ENCODE data around the gene IQGAP2. TPM values are rescaled to one million over a fixed set of nuclear protein-coding genes. Genes with fewer than 3 reads are reported as not detected.

The IQGAP2 gene
- total RNA-seq, 1 donor from 2014 or later: 4.0 TPM

DNA sequence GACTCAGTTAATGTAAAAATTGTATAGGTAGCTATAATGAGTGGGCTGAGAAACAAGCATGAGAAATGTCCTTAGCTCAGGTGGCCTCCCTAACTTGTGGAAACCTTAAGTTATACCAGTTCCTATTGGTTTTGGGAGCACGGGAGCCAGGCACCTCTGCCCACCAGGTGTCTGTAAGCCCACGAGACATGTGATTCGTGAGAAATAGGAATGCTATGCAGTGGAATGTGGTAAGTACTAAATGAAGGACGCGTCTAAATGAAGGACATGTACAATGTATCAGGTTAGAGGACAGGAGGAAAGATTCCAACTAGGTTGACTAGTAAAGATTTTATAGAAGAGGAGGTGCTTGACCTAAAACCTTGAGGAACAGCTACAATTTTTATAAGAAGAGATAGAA, 266.2 kb downstream of the IQGAP2 start:
- no peaks in the 10 kb centered on the region for H3K36me3 ChIP-seq (ENCODE audit: control insufficient read depth, insufficient read depth, low read length)
- no peak overlapping the region for H3K4me3 ChIP-seq (ENCODE audit: low read depth, low read length)
- TF ChIP-seq, protein P1, sequence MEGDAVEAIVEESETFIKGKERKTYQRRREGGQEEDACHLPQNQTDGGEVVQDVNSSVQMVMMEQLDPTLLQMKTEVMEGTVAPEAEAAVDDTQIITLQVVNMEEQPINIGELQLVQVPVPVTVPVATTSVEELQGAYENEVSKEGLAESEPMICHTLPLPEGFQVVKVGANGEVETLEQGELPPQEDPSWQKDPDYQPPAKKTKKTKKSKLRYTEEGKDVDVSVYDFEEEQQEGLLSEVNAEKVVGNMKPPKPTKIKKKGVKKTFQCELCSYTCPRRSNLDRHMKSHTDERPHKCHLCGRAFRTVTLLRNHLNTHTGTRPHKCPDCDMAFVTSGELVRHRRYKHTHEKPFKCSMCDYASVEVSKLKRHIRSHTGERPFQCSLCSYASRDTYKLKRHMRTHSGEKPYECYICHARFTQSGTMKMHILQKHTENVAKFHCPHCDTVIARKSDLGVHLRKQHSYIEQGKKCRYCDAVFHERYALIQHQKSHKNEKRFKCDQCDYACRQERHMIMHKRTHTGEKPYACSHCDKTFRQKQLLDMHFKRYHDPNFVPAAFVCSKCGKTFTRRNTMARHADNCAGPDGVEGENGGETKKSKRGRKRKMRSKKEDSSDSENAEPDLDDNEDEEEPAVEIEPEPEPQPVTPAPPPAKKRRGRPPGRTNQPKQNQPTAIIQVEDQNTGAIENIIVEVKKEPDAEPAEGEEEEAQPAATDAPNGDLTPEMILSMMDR (IDR thresholded peaks at IDR 0.05; ENCODE audit: insufficient read depth, low read length, poor library complexity, severe bottlenecking): no peak
- H3K27me3 ChIP-seq (ENCODE audit: control insufficient read depth, insufficient read depth, low read length): no peaks in the 10 kb centered on the region
- DNase-seq (ENCODE audit: low read depth): no peak

- Histone ChIP-seq H3K4me3 (ENCODE audit: low read depth, low read length) (no peak overlapping the region), H3K36me3 (ENCODE audit: control insufficient read depth, insufficient read depth, low read length) (no peaks in the 10 kb centered on the region), H3K27me3 (ENCODE audit: control insufficient read depth, insufficient read depth, low read length) (no peaks in the 10 kb centered on the region)
- no peak for DNase-seq (ENCODE audit: low read depth)
- TF ChIP-seq, protein P1 (IDR thresholded peaks at IDR 0.05; ENCODE audit: insufficient read depth, low read length, poor library complexity, severe bottlenecking): no peak
Observed at GRCh38 chr5:76670508-76670907, 267.4 kb downstream of the IQGAP2 start.

DNA sequence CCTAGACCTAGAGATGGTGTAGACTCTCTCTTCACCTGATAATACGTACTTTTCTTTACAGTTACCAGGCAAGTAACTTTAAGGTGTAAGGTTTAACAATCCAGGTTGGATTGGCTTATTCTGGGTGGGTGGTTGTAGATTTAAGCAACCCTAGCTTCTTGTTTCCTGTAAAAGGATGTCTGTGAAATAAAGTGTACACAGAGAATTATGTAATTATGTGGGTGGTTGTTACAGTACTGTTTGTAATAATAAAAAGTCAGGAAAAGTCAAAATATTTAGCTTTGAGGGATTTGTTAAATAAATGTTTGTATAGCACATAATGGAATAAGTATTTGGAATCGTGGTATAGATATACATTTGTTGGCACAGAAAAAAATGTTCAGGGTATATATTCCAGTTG, 269.2 kb downstream of the IQGAP2 start:
- no peaks in the 10 kb centered on the region for H3K27me3 ChIP-seq (ENCODE audit: control insufficient read depth, insufficient read depth, low read length)
- TF ChIP-seq, protein P1 (IDR thresholded peaks at IDR 0.05; ENCODE audit: insufficient read depth, low read length, poor library complexity, severe bottlenecking): no peak
- H3K4me3 ChIP-seq (ENCODE audit: low read depth, low read length): no peak overlapping the region
- no peak for DNase-seq (ENCODE audit: low read depth)
- H3K36me3 ChIP-seq (ENCODE audit: control insufficient read depth, insufficient read depth, low read length): no peaks in the 10 kb centered on the region

DNA sequence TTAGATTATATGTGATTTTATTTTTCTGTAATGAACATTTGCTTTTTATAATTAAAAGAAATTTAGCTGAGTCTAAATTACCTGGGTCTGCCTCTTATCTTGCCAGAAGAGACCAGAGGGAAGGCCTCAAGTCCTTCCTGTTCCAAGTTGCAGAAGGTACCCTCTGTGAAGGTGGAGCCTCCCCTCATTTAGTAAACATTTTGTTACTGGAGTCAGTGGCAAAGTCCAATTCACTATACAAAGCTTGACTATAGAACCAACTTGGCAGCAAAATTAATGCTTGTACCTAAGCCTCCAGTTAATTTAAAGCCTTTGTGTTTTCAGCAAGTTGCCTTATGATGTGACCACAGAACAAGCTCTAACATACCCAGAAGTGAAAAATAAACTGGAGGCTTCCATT, 270.0 kb downstream of the IQGAP2 start:
- Histone ChIP-seq H3K27me3 (ENCODE audit: control insufficient read depth, insufficient read depth, low read length) (no peaks in the 10 kb centered on the region), H3K36me3 (ENCODE audit: control insufficient read depth, insufficient read depth, low read length) (no peaks in the 10 kb centered on the region), H3K4me3 (ENCODE audit: low read depth, low read length) (no peak overlapping the region)
- no peak for DNase-seq (ENCODE audit: low read depth)
- TF ChIP-seq, protein P1 (IDR thresholded peaks at IDR 0.05; ENCODE audit: insufficient read depth, low read length, poor library complexity, severe bottlenecking): no peak

- H3K27me3 ChIP-seq (ENCODE audit: control insufficient read depth, insufficient read depth, low read length): no peaks in the 10 kb centered on the region
- H3K4me3 ChIP-seq (ENCODE audit: low read depth, low read length): no peak overlapping the region
- TF ChIP-seq, protein P1 (IDR thresholded peaks at IDR 0.05; ENCODE audit: insufficient read depth, low read length, poor library complexity, severe bottlenecking): no peak
- DNase-seq (ENCODE audit: low read depth): no peak
- H3K36me3 ChIP-seq (ENCODE audit: control insufficient read depth, insufficient read depth, low read length): no peaks in the 10 kb centered on the region
Observed at GRCh38 chr5:76674330-76675066, 271.4 kb downstream of the IQGAP2 start.

- TF ChIP-seq, protein P1 (IDR thresholded peaks at IDR 0.05; ENCODE audit: insufficient read depth, low read length, poor library complexity, severe bottlenecking): no peak
- DNase-seq (ENCODE audit: low read depth): no peak
- no peaks in the 10 kb centered on the region for H3K36me3 ChIP-seq (ENCODE audit: control insufficient read depth, insufficient read depth, low read length)
Observed at GRCh38 chr5:76675364-76675763, 272.3 kb downstream of the IQGAP2 start.

More at GRCh38 chr5:76675364-76675763, 272.3 kb downstream of the IQGAP2 start:
- no peak overlapping the region for H3K4me3 ChIP-seq (ENCODE audit: low read depth, low read length)
- H3K27me3 ChIP-seq (ENCODE audit: control insufficient read depth, insufficient read depth, low read length): no peaks in the 10 kb centered on the region

All from kidney epithelial cell (primary cell).